ENCODE data around the gene THSD1. TPM values are rescaled to one million over a fixed set of nuclear protein-coding genes. Genes with fewer than 3 reads are reported as not detected.
"Not testable (repeated sequence)": the region's sequence is repeated elsewhere in the genome, so short reads cannot be mapped to it uniquely, and the experiment has no call there.

Gene THSD1
- total RNA-seq, 2 donors from 2014 or later, result 0.79 to 1.8 TPM

GRCh38 chr13:52348071-52348470 lies 57.9 kb downstream of the THSD1 start:
- Histone ChIP-seq H3K9ac (ENCODE audit: low read depth in 2 of 2, low read length in 2 of 2) (no peak overlapping the region), H3K9me3 (no peaks in the 10 kb centered on the region), H3K36me3 (no peaks in the 10 kb centered on the region), H3K4me3 (no peak overlapping the region), H3K4me1 (no peaks in the 10 kb centered on the region), H3K27ac (no peak overlapping the region), H3K27me3 (no peaks in the 10 kb centered on the region)
- intact Hi-C loops (cut with DNase I), result no loop called here
- TF ChIP-seq, protein P1, sequence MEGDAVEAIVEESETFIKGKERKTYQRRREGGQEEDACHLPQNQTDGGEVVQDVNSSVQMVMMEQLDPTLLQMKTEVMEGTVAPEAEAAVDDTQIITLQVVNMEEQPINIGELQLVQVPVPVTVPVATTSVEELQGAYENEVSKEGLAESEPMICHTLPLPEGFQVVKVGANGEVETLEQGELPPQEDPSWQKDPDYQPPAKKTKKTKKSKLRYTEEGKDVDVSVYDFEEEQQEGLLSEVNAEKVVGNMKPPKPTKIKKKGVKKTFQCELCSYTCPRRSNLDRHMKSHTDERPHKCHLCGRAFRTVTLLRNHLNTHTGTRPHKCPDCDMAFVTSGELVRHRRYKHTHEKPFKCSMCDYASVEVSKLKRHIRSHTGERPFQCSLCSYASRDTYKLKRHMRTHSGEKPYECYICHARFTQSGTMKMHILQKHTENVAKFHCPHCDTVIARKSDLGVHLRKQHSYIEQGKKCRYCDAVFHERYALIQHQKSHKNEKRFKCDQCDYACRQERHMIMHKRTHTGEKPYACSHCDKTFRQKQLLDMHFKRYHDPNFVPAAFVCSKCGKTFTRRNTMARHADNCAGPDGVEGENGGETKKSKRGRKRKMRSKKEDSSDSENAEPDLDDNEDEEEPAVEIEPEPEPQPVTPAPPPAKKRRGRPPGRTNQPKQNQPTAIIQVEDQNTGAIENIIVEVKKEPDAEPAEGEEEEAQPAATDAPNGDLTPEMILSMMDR (IDR thresholded peaks at IDR 0.05), result no peak
- no peak for DNase-seq

GRCh38 chr13:52345631-52346251 lies 60.2 kb downstream of the THSD1 start:
- no peaks in the 10 kb centered on the region for H3K36me3 ChIP-seq
- H3K9ac ChIP-seq (ENCODE audit: low read depth in 2 of 2, low read length in 2 of 2), result no peak overlapping the region
- H3K27ac ChIP-seq, result no peak overlapping the region
- H3K9me3 ChIP-seq, result no peaks in the 10 kb centered on the region
- no peaks in the 10 kb centered on the region for H3K27me3 ChIP-seq
- intact Hi-C loops (cut with DNase I), result no loop called here
- H3K4me3 ChIP-seq, result no peak overlapping the region
- no peaks in the 10 kb centered on the region for H3K4me1 ChIP-seq
- DNase-seq, result no peak
- TF ChIP-seq, protein P1 (IDR thresholded peaks at IDR 0.05), result no peak

DNA sequence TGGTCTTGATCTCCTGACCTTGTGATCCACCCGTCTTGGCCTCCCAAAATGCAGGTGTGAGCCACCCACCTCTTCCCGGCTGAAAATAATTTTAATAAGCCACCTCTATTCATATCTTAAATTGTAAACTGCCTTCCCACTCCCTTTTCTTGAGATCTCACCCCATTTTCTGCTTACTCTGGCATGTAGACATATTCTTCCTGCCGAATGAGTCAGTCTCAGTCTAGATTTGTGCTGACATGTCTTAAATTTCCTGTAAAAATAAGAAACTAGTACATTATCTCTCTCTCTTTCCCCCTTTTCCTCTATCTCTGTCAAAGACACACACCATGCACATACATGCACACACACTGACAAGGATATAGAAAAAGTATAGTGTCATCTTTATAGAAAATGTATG lies 60.9 kb downstream of the THSD1 start:
- intact Hi-C loops (cut with DNase I), result no loop called here

GRCh38 chr13:52344108-52344507 lies 61.9 kb downstream of the THSD1 start:
- intact Hi-C loops (cut with DNase I), result no loop called here
- H3K4me3 ChIP-seq, result no peak overlapping the region
- H3K27me3 ChIP-seq, result no peaks in the 10 kb centered on the region
- TF ChIP-seq, protein P1 (IDR thresholded peaks at IDR 0.05), result no peak
- H3K9me3 ChIP-seq, result no peaks in the 10 kb centered on the region
- no peak for DNase-seq
- no peak overlapping the region for H3K9ac ChIP-seq (ENCODE audit: low read depth in 2 of 2, low read length in 2 of 2)
- H3K27ac ChIP-seq, result no peak overlapping the region
- no peaks in the 10 kb centered on the region for H3K36me3 ChIP-seq
- no peaks in the 10 kb centered on the region for H3K4me1 ChIP-seq

More for the DNA sequence above, 60.9 kb downstream of the THSD1 start:
- H3K36me3 ChIP-seq, result no peaks in the 10 kb centered on the region
- no peak overlapping the region for H3K4me3 ChIP-seq
- H3K9ac ChIP-seq (ENCODE audit: low read depth in 2 of 2, low read length in 2 of 2), result no peak overlapping the region
- no peaks in the 10 kb centered on the region for H3K27me3 ChIP-seq
- H3K9me3 ChIP-seq, result no peaks in the 10 kb centered on the region
- no peak overlapping the region for H3K27ac ChIP-seq
- H3K4me1 ChIP-seq, result no peaks in the 10 kb centered on the region
- TF ChIP-seq, protein P1 (IDR thresholded peaks at IDR 0.05), result no peak
- no peak for DNase-seq

- intact Hi-C loops (cut with DNase I); H3K4me3 ChIP-seq; H3K9ac ChIP-seq (ENCODE audit: low read depth in 2 of 2, low read length in 2 of 2); DNase-seq; H3K27me3 ChIP-seq; H3K4me1 ChIP-seq; H3K9me3 ChIP-seq; H3K36me3 ChIP-seq; H3K27ac ChIP-seq: not testable (repeated sequence)
These were observed 63.8 kb downstream of the THSD1 start for GRCh38 chr13:52342203-52342602.

- DNase-seq, result not testable (repeated sequence)
These were observed 68.0 kb downstream of the THSD1 start for GRCh38 chr13:52337828-52338455.

DNA sequence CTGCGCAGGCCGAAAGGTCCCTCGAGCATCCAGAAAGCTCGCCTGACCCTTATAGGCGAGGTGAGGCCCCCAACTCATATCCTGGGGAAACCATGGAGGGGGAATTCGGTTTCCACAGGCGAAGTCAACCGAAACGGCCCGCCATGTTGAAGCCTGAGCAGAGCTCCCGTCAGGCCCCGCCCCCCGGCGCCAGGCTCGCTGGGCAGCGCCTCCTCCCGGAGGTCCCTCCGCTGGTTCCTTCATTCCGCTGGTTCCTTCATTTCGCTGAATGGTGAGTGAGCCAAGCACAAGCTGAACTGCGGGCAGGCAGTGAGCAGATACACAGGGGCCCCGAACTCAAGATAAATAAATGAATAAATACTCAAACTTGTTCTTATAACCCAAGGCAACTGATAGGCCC lies 71.9 kb downstream of the THSD1 start:
- H3K27me3 ChIP-seq; intact Hi-C loops (cut with DNase I); H3K9ac ChIP-seq (ENCODE audit: low read depth in 2 of 2, low read length in 2 of 2); H3K9me3 ChIP-seq; H3K27ac ChIP-seq; H3K4me1 ChIP-seq; DNase-seq; H3K36me3 ChIP-seq; H3K4me3 ChIP-seq: not testable (repeated sequence)

More at GRCh38 chr13:52337828-52338455, 68.0 kb downstream of the THSD1 start:
- intact Hi-C loops (cut with DNase I); H3K9me3 ChIP-seq; H3K36me3 ChIP-seq; H3K27me3 ChIP-seq; H3K4me1 ChIP-seq; H3K9ac ChIP-seq (ENCODE audit: low read depth in 2 of 2, low read length in 2 of 2); H3K4me3 ChIP-seq; H3K27ac ChIP-seq: not testable (repeated sequence)

DNA sequence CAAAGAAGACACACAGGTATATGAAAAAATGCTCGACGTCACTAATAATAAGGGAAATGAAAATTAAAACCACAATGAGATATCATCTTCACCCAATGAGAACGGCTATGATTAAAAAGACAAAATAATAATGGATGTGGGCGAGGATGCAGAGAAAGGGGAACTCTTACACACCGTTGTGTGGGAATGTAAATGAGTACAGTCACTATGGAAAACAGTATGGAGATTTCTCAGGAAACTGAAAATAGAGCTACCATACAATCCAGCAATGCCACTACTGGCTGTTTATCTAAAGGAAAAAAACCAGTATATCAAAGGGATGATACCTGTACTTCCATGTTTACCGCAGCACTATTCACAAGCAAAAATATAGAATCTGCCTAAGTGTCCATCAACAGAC lies 74.1 kb downstream of the THSD1 start:
- H3K9me3 ChIP-seq; DNase-seq; H3K27ac ChIP-seq; H3K4me1 ChIP-seq; H3K9ac ChIP-seq (ENCODE audit: low read depth in 2 of 2, low read length in 2 of 2); H3K36me3 ChIP-seq; H3K27me3 ChIP-seq; intact Hi-C loops (cut with DNase I); H3K4me3 ChIP-seq: not testable (repeated sequence)
